OCI-LY3 (cell line): ENCODE measurements around the gene FKBP9.

Experiments
- EZH2phosphoT487 ChIP-seq: fragments of 200-600 bp; shearing (Covaris generic); IDR thresholded peaks from 2 replicates; pipeline ENCODE4 v1.6.1; 2018; ENCODE audit warnings: antibody characterized with exemption, mixed run types, low read depth
- TF ChIP-seq, protein P1 (sequence below): fragments of 200-600, 300-600 bp; sonication (generic); IDR thresholded peaks from 2 replicates; pipeline ENCODE4 v1.5.1; 2014; ENCODE audit warnings: antibody characterized with exemption, low read length, low read depth

- TF ChIP-seq, protein P1, sequence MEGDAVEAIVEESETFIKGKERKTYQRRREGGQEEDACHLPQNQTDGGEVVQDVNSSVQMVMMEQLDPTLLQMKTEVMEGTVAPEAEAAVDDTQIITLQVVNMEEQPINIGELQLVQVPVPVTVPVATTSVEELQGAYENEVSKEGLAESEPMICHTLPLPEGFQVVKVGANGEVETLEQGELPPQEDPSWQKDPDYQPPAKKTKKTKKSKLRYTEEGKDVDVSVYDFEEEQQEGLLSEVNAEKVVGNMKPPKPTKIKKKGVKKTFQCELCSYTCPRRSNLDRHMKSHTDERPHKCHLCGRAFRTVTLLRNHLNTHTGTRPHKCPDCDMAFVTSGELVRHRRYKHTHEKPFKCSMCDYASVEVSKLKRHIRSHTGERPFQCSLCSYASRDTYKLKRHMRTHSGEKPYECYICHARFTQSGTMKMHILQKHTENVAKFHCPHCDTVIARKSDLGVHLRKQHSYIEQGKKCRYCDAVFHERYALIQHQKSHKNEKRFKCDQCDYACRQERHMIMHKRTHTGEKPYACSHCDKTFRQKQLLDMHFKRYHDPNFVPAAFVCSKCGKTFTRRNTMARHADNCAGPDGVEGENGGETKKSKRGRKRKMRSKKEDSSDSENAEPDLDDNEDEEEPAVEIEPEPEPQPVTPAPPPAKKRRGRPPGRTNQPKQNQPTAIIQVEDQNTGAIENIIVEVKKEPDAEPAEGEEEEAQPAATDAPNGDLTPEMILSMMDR = no peak
- no peak for TF ChIP-seq EZH2phosphoT487
Observed at GRCh38 chr7:33048257-33048656, 91.0 kb downstream of the FKBP9 start.
